B cell (primary cell): ENCODE results near the gene PCBP1. TPM values are rescaled to one million over a fixed set of nuclear protein-coding genes. Genes with fewer than 3 reads are reported as not detected.

Experiments
- ATAC-seq: fragments of 200-7000 bp; cut with Tn5 transposase; one replicate; pipeline ENCODE4 v1.10.0; 2021; ENCODE audit warnings: low read depth, mild to moderate bottlenecking, moderate number of reproducible peaks, moderate library complexity
- CTCF ChIA-PET: fragments of 350-600 bp; sonication (Branson Sonifier 250); formaldehyde crosslinking; loops from one replicate; lab custom pipeline; 2021; ENCODE audit warnings: antibody characterized with exemption, inconsistent platforms; lab: Charles Lee
- POLR2A ChIA-PET: fragments of 350-600 bp; sonication (Branson Sonifier 250); formaldehyde crosslinking; loops from one replicate; lab custom pipeline; 2021; ENCODE audit warnings: antibody characterized with exemption; lab: Charles Lee
- DNase-seq: peaks from one replicate; pipeline ENCODE4 v3.0.0; 2013
- H2AFZ ChIP-seq: 2 replicates; pipeline ENCODE4 v1.6.1; 2012; ENCODE audit warnings: mild to moderate bottlenecking, low read depth, low read length; ENCODE audit not compliant: insufficient read depth, poor library complexity, severe bottlenecking
- H3K27ac ChIP-seq, 2 donors: 1 replicate in 1 of 2; 2 replicates in 1 of 2; pipeline ENCODE4 v1.5.1; 2012 to 2013; ENCODE audit warnings: low read length in 2 of 2, mild to moderate bottlenecking in 2 of 2, moderate library complexity in 1 of 2
- H3K27me3 ChIP-seq, 4 experiments: fragments of 200-600 bp in 1 of 4; sonication (generic) in 1 of 4; replicated peaks in 1 of 4; 1 replicate in 2 of 4; 2 replicates in 2 of 4; pipeline versions ENCODE4 v1.6.1 to v1.7.0; 2013 to 2016; ENCODE audit warnings: low read length in 3 of 4, mild to moderate bottlenecking in 2 of 4, mixed read lengths in 1 of 4, moderate library complexity in 1 of 4; ENCODE audit not compliant: insufficient read depth in 4 of 4, control insufficient read depth in 3 of 4; ENCODE audit errors: control extremely low read depth in 1 of 4
- H3K36me3 ChIP-seq, 2 experiments: replicated peaks in 1 of 2; 1 replicate in 1 of 2; 2 replicates in 1 of 2; pipeline versions ENCODE4 v1.6.1 to v1.7.1; 2013; ENCODE audit warnings: low read length in 1 of 2; ENCODE audit not compliant: insufficient read depth in 2 of 2, control insufficient read depth in 1 of 2; ENCODE audit errors: control extremely low read depth in 1 of 2, extremely low read depth in 1 of 2
- H3K4me1 ChIP-seq, 2 donors: fragments of 200-600 bp in 1 of 2; sonication (generic) in 1 of 2; 1 replicate in 1 of 2; 2 replicates in 1 of 2; pipeline versions ENCODE4 v1.5.1 to v1.6.1; 2013 to 2017; ENCODE audit warnings: low read length in 2 of 2; ENCODE audit not compliant: control insufficient read depth in 2 of 2, insufficient read depth in 2 of 2
- H3K4me2 ChIP-seq: replicated peaks from 2 replicates; pipeline ENCODE3; 2012; ENCODE audit warnings: mild to moderate bottlenecking, low read depth, low read length; ENCODE audit not compliant: poor library complexity, severe bottlenecking
- H3K4me3 ChIP-seq, 5 experiments: fragments of 200-600 bp in 1 of 5; sonication (generic) in 1 of 5; 1 replicate in 3 of 5; 2 replicates in 2 of 5; pipeline versions ENCODE4 v1.5.1 to v1.7.0; 2011 to 2016; ENCODE audit warnings: low read length in 4 of 5, mild to moderate bottlenecking in 4 of 5, low read depth in 2 of 5, control low read depth in 1 of 5, moderate library complexity in 1 of 5; ENCODE audit not compliant: insufficient read depth in 1 of 5; ENCODE audit errors: control extremely low read depth in 1 of 5, extremely low read depth in 1 of 5
- H3K79me2 ChIP-seq: fragments of 200-600 bp; sonication (generic); one replicate; pipeline ENCODE4 v1.6.0; 2016; ENCODE audit warnings: low read length; ENCODE audit not compliant: control insufficient read depth, insufficient read depth
- H3K9ac ChIP-seq: fragments of 200-600 bp; sonication (generic); 2 replicates; pipeline ENCODE4 v1.6.1; 2017; ENCODE audit warnings: mild to moderate bottlenecking, low read length, moderate library complexity
- H3K9me3 ChIP-seq, 3 donors: one replicate each; pipeline versions ENCODE4 v1.6.1 to v1.7.1; 2013; ENCODE audit warnings: low read length in 2 of 3; ENCODE audit not compliant: control insufficient read depth in 2 of 3, insufficient read depth in 1 of 3; ENCODE audit errors: control extremely low read depth in 1 of 3
- H4K20me1 ChIP-seq: 2 replicates; pipeline ENCODE4 v1.6.0; 2012; ENCODE audit warnings: mild to moderate bottlenecking, low read length; ENCODE audit not compliant: insufficient read depth, control insufficient read depth, poor library complexity, severe bottlenecking
- H3K27ac Mint-ChIP-seq: one replicate; pipeline ENCODE4 v1.8.0; 2021; ENCODE audit warnings: mixed read lengths
- H3K27me3 Mint-ChIP-seq: one replicate; pipeline ENCODE4 v1.8.0; 2021; ENCODE audit warnings: mixed read lengths
- H3K4me1 Mint-ChIP-seq: one replicate; pipeline ENCODE4 v1.8.0; 2021; ENCODE audit warnings: mixed read lengths
- H3K4me3 Mint-ChIP-seq: one replicate; pipeline ENCODE4 v1.8.0; 2021; ENCODE audit warnings: mixed read lengths
- H3K9me3 Mint-ChIP-seq: one replicate; pipeline ENCODE4 v1.8.0; 2022; ENCODE audit warnings: mixed read lengths; ENCODE audit not compliant: insufficient read depth
- CTCF ChIP-seq: fragments of 200-600 bp; IDR thresholded peaks from one replicate; pipeline ENCODE4 v1.8.0; 2022; ENCODE audit warnings: antibody characterized with exemption, mild to moderate bottlenecking
- EZH2 ChIP-seq: IDR thresholded peaks from 2 replicates; pipeline ENCODE4 v1.6.1; 2012; ENCODE audit warnings: borderline replicate concordance, low read depth, mild to moderate bottlenecking, moderate library complexity, low read length; ENCODE audit not compliant: insufficient read depth, poor library complexity, severe bottlenecking
- WGBS: methylation state at CpG from one replicate; pipeline ENCODE4 v1.1.5; 2013; ENCODE audit warnings: missing lambda C conversion rate; ENCODE audit not compliant: insufficient coverage; 5-methylcytosine and 5-hydroxymethylcytosine counted together
- intact Hi-C: fragments of 100-400 bp; cut with micrococcal nuclease; formaldehyde crosslinking; loops from one replicate; pipeline ENCODE4 v1.10.0; 2022
- polyA plus RNA-seq: library from polyadenylated mRNA; depleted of rRNA; stranded (reverse); fragments of >200 nt; gene quantifications from 2 replicates; pipeline ENCODE4 v1.2.3, GENCODE V29; 2012
- total RNA-seq, 2 donors: library from RNA; stranded (reverse); fragments of 120-200 nt in 1 of 2; gene quantifications; 1 replicate in 1 of 2; 2 replicates in 1 of 2; pipeline versions ENCODE4 v1.2.3 to v1.2.4, GENCODE V29; 2013 to 2022

PCBP1 gene
- total and polyA plus RNA-seq, 2 donors (not counting 1 experiment from before 2014, with no cell fraction given) = 172 to 327 TPM

DNA sequence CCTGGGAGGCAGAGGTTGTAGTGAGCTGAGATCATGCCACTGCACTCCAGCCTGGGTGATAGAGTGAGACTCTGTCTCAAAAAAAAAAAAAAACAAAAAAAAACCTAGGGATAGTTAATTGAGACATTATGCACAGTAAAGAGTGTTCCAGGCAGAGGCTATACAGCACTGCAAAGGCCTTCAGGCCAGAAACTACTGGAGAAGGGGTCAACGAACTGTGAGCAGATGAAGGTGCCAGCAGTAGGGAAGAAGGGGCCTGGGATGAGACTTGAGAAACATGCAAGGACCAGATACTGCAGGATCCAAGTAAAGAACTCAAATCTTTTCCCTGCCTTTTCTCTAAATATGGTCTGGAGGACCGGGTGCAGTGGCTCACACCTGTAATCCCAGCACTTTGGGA, 26.0 kb upstream of the PCBP1 start:
- H3K36me3 ChIP-seq = peaks cover 6 to 37% of the 10 kb centered on the region in 2 experiments
- ATAC-seq = no peak
- H3K27ac ChIP-seq = no peak overlapping the region
- Mint-ChIP-seq H3K27ac (no peak overlapping the region), H3K4me1 (no peaks in the 10 kb centered on the region), H3K4me3 (no peak overlapping the region), H3K27me3 (no peaks in the 10 kb centered on the region), H3K9me3 (no peaks in the 10 kb centered on the region)
- H3K4me2 ChIP-seq = no peak overlapping the region
- ChIA-PET POLR2A (interaction anchor here (0.6 kb wide), 1 partner anchor 1214 kb away, joined by 5 read pairs; no protein-coding TSS in a partner anchor), CTCF (interaction anchor here (1.3 kb wide), 1 partner anchor 10 kb away, joined by 3 read pairs; no protein-coding TSS in a partner anchor)
- DNase-seq = no peak
- peaks cover 30% of the 10 kb centered on the region for H3K79me2 ChIP-seq
- no peak overlapping the region for H2AFZ ChIP-seq
- no peaks in the 10 kb centered on the region for H3K4me1 ChIP-seq
- no peaks in the 10 kb centered on the region for H3K27me3 ChIP-seq
- no peak for TF ChIP-seq CTCF
- H3K4me3 ChIP-seq = no peak overlapping the region
- H4K20me1 ChIP-seq = no peaks in the 10 kb centered on the region
- no peak overlapping the region for H3K9ac ChIP-seq
- intact Hi-C loops = no loop called here
- no peaks in the 10 kb centered on the region for H3K9me3 ChIP-seq
- 100% methylated on average over 2 of the region's 2 CpGs for WGBS

DNA sequence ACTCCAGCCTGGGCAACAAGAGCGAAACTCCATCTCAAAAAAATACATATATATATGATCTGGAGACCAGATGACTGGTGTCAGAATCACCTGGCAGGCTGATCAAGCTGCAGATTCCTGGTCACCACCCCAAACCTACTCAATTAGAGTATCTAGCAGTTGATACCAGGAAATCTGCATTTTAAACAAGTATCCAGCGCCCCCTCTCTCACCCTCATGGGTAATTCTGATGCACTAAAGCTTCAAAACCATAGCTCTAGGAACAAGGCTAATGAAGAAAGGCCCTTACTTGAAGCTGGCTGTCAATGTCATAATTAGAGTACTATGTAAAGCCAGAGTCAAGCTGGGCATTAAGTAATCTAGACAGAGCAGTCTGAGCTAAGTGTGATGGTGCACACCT, 25.0 kb upstream of the PCBP1 start:
- H3K4me2 ChIP-seq = no peak overlapping the region
- Mint-ChIP-seq H3K4me3 (no peak overlapping the region), H3K27me3 (no peaks in the 10 kb centered on the region), H3K27ac (no peak overlapping the region), H3K9me3 (no peaks in the 10 kb centered on the region), H3K4me1 (peaks cover 3% of the 10 kb centered on the region)
- WGBS = 100% methylated on average over 1 of the region's 2 CpGs
- H3K79me2 ChIP-seq = peaks cover 36% of the 10 kb centered on the region
- intact Hi-C loops = no loop called here
- no peaks in the 10 kb centered on the region for H3K4me1 ChIP-seq
- ATAC-seq (no peak), DNase-seq (no peak)
- no peaks in the 10 kb centered on the region for H3K9me3 ChIP-seq
- ChIA-PET POLR2A (interaction anchor here (0.9 kb wide), 1 partner anchor 128 kb away, joined by 3 read pairs; no protein-coding TSS in a partner anchor), CTCF (interaction anchor here (0.8 to 1.3 kb wide), 4 partner anchors 9 to 150 kb away, joined by 3 to 4 read pairs (median 4); no protein-coding TSS in a partner anchor)
- H3K9ac ChIP-seq = no peak overlapping the region
- TF ChIP-seq CTCF = no peak
- no peak for TF ChIP-seq EZH2
- no peak overlapping the region for H3K27ac ChIP-seq
- no peaks in the 10 kb centered on the region for H3K27me3 ChIP-seq
- no peak overlapping the region for H3K4me3 ChIP-seq
- H2AFZ ChIP-seq = no peak overlapping the region
- no peaks in the 10 kb centered on the region for H4K20me1 ChIP-seq
- peaks cover 6 to 39% of the 10 kb centered on the region in 2 experiments for H3K36me3 ChIP-seq
